Eye (tissue), 1 donor: Measurements from ENCODE around the gene SLC5A6.

Experiments used
- DNase-seq: peaks from one replicate; pipeline ENCODE4 v3.0.0-alpha.2; 2015

Gene SLC5A6

DNA sequence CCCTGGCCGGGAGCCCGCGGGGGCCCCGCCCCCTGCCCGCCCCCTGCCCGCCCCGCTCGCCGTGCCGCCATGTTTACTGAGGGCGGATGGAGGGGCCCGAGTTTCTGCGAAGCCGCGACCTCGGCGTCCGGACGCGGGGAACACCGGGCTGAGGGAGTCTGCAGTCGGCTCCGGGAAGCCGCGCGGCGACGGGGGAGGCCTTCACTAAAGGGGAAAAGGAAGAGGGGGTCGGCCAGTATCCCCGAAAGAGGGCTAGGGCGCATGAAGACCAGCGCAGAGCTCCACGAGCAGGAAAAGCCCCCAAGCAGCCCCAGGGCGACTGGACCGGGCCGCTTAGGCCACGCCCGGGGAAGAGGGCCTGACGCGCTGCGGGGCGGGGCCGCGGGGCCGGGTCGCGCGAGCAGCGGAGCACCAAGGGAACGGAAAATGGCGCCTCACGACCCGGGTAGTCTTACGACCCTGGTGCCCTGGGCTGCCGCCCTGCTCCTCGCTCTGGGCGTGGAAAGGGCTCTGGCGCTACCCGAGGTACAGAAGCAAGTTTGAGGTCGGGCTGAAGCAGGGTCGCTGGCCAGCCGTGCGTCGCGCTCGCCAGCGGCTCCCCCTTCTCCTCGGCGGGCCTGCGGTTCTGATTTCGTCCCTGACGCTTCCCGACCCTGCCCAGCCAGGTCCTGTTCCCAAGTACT is at the start of gene SLC5A6, which contains the start of gene ATRAID:
Gene SLC5A6, minus strand, starts transcription at position 326 of the 683 bp plus-strand sequence. CDS start 4,618 bp downstream, outside the sequence.
Gene ATRAID, plus strand, starts transcription at position 99 of the 683 bp plus-strand sequence. Its CDS starts 328 bp downstream, at position 427.
- peak; percentile 96 for DNase-seq

- DNase-seq, result no peak
These were observed 49.3 kb upstream of the SLC5A6 start for GRCh38 chr2:27261241-27261925.

DNA sequence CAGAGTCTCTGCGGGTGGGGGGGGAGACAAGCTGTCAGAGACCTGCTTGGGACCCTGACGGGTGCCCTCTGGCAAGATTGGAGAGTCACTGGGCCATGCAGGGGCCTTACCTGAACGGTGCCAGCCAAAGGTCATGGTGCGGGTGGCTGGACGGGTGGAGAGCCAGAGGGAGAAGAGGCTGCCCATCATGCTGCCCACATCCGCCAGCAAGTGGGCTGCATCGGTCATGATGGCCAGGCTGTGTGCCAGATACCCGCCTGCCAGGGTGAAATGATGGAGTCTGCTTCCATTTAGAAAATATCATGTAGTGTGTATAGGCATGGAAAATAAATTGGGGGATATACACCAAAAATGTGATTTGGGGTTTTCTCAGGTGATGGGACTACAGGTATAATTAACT is 46.0 kb upstream of the SLC5A6 start:
- DNase-seq, result no peak

GRCh38 chr2:27256855-27257454 is 44.9 kb upstream of the SLC5A6 start:
- DNase-seq, result no peak

GRCh38 chr2:27255660-27256059 is 43.6 kb upstream of the SLC5A6 start:
- no peak for DNase-seq

GRCh38 chr2:27255187-27255586 is 43.1 kb upstream of the SLC5A6 start:
- DNase-seq, result no peak

DNA sequence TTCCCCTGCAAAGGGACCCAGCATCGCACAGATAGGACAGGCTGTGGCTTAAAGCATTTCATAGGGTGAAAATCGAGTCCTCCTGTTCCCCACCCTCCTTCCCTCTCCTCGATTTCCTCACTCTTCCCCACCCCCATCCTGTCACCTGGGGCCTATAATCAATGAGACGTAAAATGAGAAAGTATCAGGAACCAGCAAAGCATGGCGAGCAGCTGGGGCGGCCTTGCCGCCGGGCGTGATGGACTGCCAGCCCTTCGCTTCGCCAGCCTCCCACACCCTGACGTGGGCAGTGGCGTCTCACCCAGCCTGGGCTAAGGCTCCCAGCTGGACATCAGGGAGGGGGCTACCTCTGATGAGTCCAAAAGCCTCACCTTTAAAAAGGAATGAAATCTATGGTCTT is 39.7 kb upstream of the SLC5A6 start:
- DNase-seq, result peak; percentile 22

- DNase-seq, result no peak
These were observed 38.7 kb upstream of the SLC5A6 start for GRCh38 chr2:27250652-27251379.

DNA sequence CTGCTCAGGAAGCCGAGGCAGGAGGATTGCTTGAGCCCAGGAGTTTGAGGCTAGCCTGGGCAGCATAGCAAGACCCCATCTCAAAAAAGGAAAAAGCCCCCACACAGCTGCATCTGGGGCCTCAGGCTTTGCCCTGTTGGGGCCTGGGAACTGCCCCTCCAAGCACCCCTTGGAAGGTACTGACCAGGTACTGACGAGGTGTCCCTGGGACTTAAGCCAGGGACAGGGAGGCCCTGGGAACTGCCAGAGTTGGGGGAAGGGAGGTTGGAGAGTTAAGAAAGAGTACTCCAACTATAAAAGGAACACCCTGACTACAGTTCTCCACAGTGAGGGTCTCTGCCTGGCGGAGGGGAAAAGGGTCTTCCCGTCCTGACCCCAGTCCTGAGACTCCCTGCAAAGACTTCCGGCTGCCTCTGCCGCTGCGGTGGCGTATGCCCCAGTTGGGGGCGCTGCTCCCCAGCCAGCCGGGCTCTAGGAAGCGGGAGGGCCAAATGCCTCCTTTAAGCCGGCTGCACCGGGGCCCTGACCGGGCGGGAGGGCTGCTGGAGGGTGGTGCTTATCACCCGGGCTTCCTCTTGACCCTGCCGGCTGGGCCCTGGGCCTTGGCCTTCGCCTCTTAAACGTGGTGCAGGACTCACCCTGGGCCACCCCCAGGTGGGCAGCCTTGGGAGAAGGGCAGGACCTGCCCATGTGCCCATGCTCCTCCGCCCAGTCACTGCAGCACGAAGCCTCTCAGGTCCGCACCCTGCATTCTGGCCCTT is 38.0 kb upstream of the SLC5A6 start:
- peak; percentile 69 for DNase-seq

DNA sequence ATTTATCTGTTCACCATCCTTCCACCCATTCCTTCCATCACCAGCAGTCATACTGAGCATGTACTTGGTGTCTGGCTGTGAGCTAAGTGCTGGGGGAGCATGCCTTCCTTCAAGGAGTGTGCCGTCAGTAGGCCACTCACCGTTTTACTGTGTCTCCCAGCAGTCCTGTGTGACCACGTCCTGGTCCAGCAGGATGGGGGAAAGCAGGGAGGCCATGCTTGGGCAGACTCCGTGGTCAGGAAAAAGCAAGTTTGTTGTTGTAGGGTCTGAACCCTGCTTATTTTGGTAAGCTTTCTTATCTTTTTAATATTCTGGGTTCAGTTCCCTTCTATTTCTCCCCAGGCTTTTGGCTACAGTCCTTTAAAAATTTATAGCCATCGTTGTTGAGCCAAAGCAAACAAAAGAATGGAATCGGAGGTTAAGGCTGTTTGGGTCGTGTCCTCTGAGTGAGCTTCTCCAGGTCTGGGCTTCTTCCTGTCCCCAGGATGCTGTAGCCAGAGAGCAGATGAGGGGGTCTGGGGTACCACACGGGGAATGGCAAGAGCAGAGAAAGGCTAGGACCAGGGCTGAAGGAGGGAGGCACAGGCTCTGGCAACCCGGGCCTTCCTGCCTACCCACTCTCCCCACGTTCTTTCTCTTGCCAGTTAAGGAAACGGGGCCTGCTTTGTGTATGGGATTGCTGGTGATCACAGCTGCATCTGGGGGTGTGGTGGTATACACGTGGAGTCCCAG is 37.3 kb upstream of the SLC5A6 start:
- DNase-seq, result no peak

- DNase-seq, result no peak
These were observed 35.8 kb upstream of the SLC5A6 start for GRCh38 chr2:27247893-27248292.

DNA sequence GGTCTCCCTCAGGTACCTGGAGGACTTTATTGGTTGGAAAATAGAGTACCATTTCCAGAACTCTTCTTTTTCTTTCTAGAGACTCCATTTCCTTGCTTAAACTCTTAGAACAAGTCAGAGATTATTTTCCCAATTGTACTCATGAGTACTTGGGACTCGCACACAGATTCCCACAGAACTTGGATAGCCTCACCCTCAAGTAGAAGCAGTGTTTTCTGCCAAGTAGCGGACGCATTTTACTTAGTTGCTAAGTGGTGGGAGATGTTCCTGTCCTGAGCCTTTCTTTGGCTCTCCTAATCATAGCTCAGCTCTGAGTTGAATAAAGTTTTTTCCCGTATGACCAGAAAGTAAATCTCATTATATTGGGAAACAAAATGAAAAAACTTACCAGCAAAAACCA is 33.6 kb upstream of the SLC5A6 start:
- DNase-seq, result no peak

- no peak for DNase-seq
These were observed 33.0 kb upstream of the SLC5A6 start for GRCh38 chr2:27245116-27245515.

- no peak for DNase-seq
These were observed 31.5 kb upstream of the SLC5A6 start for GRCh38 chr2:27243391-27244130.

GRCh38 chr2:27242614-27242951 is 30.5 kb upstream of the SLC5A6 start:
- DNase-seq, result no peak

GRCh38 chr2:27241761-27242613 is 29.9 kb upstream of the SLC5A6 start:
- DNase-seq, result no peak

DNA sequence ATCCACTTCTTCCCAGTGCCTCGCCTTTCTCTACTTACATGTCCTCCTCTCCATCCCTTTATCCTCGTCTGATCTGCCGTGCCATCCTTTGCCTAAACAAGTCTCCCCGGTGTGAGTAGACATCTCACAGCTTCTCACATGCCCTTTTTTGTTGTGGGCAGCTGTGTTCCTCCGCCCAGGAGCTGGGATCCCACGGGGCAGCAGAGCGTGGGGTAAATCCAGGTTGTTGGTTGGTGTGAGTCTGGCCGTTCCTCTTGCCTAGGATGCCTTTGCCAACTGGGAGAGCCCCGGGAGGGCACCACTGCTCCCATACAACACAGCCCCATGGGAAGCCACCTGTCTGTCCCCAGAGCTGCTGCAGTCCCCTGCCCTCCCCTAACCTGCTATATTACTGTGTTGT is 28.3 kb upstream of the SLC5A6 start:
- DNase-seq, result no peak

DNA sequence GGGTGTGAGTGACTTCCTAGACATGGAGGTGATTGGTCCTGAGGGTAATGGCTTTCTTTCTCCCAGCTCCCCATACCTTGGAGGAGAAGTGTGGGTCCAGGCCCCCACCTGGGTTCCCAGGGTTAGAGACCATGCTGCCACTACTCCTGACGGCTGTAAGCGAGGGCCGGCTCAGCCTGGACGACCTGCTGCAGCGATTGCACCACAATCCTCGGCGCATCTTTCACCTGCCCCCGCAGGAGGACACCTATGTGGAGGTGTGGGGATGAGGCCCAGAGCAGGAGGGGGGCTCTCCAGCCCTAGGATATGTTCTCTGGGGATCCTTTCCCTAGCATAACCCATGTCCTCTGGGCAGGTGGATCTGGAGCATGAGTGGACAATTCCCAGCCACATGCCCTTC is 26.9 kb upstream of the SLC5A6 start:
- DNase-seq, result no peak

DNA sequence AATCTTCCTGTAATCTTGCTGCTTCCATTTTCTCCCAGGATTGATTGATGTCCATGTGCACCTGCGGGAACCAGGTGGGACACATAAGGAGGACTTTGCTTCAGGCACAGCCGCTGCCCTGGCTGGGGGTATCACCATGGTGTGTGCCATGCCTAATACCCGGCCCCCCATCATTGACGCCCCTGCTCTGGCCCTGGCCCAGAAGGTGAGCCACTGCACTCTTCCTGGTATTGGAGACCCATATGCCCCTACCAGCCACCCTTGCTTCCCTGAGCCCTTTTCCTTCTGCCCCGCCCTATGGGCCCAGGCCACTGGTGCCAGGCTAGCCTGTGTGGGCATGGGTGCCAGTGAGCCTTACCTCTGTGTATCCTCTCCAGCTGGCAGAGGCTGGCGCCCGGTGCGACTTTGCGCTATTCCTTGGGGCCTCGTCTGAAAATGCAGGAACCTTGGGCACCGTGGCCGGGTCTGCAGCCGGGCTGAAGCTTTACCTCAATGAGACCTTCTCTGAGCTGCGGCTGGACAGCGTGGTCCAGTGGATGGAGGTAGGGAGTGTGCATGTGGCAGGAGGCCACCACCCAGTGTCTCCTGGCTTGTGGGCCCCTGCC is 25.4 kb upstream of the SLC5A6 start:
- DNase-seq, result no peak

GRCh38 chr2:27236626-27237025 is 24.6 kb upstream of the SLC5A6 start:
- no peak for DNase-seq
